Superior temporal gyrus (tissue), 1 donor: Measurements from ENCODE around the gene BCO1.
A peak's percentile ranks its signal among the peaks of the same experiment; 100 is the strongest.

Experiments
- DNase-seq: peaks from one replicate; pipeline ENCODE4 v3.0.0-alpha.2; 2016; ENCODE audit errors: extremely low spot score

The BCO1 gene

GRCh38 chr16:81275795-81276194 lies 37.3 kb downstream of the BCO1 start:
- no peak for DNase-seq

- DNase-seq: peak; percentile 31
Measured at GRCh38 chr16:81276323-81276722, 37.8 kb downstream of the BCO1 start.

GRCh38 chr16:81277541-81278080 lies 39.1 kb downstream of the BCO1 start:
- DNase-seq: no peak

- DNase-seq: no peak
Measured at GRCh38 chr16:81278526-81278925, 40.0 kb downstream of the BCO1 start.

GRCh38 chr16:81279392-81279791 lies 40.9 kb downstream of the BCO1 start:
- DNase-seq: no peak

GRCh38 chr16:81280393-81280792 lies 41.9 kb downstream of the BCO1 start:
- DNase-seq: no peak

- DNase-seq: no peak
Measured at GRCh38 chr16:81283044-81283443, 44.6 kb downstream of the BCO1 start.

GRCh38 chr16:81284995-81285600 lies 46.6 kb downstream of the BCO1 start:
- no peak for DNase-seq

GRCh38 chr16:81286190-81286589 lies 47.7 kb downstream of the BCO1 start:
- DNase-seq: no peak

- DNase-seq: no peak
Measured at GRCh38 chr16:81291117-81291516, 52.6 kb downstream of the BCO1 start.

GRCh38 chr16:81292936-81293335 lies 54.4 kb downstream of the BCO1 start:
- DNase-seq: no peak

- no peak for DNase-seq
Measured at GRCh38 chr16:81293909-81294802, 55.7 kb downstream of the BCO1 start.

GRCh38 chr16:81296631-81297030 lies 58.1 kb downstream of the BCO1 start:
- DNase-seq: no peak

GRCh38 chr16:81307770-81308169 lies 69.3 kb downstream of the BCO1 start:
- DNase-seq: no peak

- no peak for DNase-seq
Measured at GRCh38 chr16:81310045-81310644, 71.7 kb downstream of the BCO1 start.

GRCh38 chr16:81311762-81312161 lies 73.3 kb downstream of the BCO1 start:
- DNase-seq: no peak

GRCh38 chr16:81313701-81314602 lies 75.5 kb downstream of the BCO1 start:
- no peak for DNase-seq

- peak; percentile 97 for DNase-seq
Measured at GRCh38 chr16:81314603-81315270, 76.2 kb downstream of the BCO1 start, which contains the start of gene GAN. GAN (plus strand) TSS chr16:81314962; CDS start chr16:81315114, 152 bp downstream.

- peak; percentile 40 for DNase-seq
Measured at GRCh38 chr16:81315271-81316175, 77.0 kb downstream of the BCO1 start.

- DNase-seq: no peak
Measured at GRCh38 chr16:81316176-81316496, 77.6 kb downstream of the BCO1 start.
